Kidney glomerular epithelial cell (primary cell): ENCODE data around the gene ZNF665.
"Not testable (repeated sequence)": the region's sequence is repeated elsewhere in the genome, so short reads cannot be mapped to it uniquely, and the experiment has no call there.

Source experiments
- DNase-seq: peaks from one replicate; lab custom pipeline; 2025; lab: John Stamatoyannopoulos, UW

Gene ZNF665

GRCh38 chr19:53157626-53158025, 35.5 kb downstream of the ZNF665 start:
- no peak for DNase-seq

DNA sequence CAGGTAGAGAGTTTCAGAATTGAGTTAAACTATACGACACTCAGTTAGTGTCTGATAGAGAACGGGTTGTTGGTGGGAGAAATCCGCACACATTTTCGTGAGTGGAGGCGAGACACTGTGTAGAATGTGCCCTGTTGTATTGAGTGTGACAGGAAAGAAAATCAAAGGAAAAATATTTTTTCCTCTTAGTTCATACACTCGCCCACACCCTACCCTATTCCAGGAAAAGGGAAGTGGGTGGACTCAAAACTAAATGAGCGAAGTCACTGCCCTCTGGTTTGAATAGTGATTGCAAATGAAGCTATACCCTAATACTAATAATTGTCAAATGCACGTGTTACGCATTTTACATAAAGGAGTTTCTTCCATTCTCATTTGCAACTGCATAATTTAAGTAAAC, 36.3 kb downstream of the ZNF665 start:
- no peak for DNase-seq

DNA sequence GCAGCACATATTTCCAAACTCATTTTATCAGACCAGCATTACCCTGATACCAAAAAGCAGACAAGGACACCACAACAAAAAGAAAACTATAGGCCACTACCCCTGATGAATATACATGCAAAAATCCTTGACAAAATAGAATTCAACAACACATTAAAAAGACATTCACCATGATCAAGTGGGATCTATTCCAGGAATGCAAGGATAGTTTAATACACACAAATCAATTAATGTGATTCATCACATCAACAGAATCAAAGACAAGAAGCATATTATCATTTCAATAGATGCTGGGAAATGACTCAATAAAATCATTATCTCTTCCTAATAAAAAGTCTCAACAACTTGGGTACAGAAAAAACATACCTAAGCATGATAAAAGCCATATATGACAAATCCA, 45.5 kb downstream of the ZNF665 start:
- DNase-seq, result no peak

- DNase-seq, result no peak
Observed at GRCh38 chr19:53140351-53140750, 52.8 kb downstream of the ZNF665 start.

DNA sequence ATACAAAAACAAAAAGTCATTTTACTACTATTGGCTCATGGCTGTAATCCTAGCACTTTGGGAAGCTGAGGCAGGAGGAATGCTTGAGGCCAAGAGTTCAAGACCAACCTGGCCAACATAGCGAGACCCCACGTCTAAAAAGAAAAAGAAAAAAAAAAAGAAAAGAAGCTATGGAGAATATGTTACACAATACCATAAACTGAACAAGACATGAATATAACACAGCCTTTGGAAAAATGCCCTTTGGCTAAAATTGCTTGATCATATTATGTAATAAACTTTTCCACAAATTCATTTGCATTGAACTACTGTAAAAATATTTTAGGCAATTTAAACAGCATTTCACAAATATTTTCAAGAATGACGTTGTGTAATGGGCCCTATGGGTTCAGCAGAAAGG, 56.7 kb downstream of the ZNF665 start:
- no peak for DNase-seq

DNA sequence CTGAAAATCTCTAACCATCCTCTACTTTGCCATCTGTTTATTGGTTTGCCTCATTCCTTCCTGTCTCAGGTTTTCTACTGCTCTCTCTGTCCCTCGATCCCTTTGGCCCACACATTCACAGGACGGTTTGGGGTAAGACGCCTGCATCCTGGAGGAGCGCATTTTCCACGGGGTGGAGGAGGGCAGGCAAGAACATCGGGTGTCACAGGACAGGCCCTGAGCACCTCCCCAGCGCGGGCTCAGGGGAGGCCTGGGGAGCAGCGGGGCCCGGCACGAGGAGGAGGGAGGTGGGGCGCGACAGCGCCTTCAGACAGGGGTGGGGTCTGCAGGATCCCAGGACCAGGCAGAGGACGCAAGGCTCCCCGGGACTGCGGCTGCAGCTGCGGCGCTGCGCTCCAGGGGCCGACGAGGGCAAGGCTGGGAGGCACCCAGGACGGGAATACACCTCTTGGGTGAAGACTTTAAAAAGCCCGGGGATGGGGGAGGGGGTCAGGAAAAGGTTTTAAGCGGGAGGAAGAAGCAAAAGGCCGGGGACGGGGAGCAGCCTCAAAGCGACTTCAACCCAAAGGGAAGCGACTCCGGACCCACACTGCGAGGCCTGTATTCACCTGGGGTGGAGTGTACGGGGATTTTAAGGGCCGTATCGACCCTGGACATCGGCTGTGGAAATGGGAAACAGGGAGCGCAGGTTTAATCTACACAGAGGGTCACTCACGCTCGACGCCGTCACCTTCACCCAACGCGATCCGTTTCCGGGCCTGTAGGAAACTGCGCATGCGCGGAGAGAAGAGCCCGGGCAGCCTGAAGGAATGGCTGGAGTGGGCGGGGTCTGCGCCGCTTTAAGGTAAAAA, 60.8 kb downstream of the ZNF665 start, which contains the start of gene ZNF415:
Gene ZNF415 (minus strand): TSS at position 770 of the 851 bp plus-strand sequence. CDS start 10,234 bp downstream, outside the sequence.
- DNase-seq, result peak; percentile 38

DNA sequence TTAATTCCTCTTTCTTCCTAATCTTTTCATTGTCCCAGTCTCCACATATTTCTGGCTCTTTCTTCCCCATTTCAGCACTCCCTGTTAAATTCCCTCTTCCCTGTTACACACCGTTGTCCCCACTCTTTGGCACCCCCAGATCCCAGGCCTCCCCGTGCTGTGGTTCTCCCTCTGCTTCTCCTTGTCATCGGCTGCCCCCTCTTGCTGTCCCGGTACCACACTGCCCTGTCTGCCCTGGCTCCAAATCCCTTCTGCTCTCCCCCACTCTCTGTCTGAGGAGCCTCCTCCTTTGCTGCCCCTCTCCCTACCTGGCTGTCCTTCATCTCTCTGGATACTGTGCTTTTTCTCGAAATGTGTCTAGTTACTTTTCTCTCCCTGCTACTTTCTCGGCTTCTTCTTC, 61.4 kb downstream of the ZNF665 start:
- no peak for DNase-seq

DNA sequence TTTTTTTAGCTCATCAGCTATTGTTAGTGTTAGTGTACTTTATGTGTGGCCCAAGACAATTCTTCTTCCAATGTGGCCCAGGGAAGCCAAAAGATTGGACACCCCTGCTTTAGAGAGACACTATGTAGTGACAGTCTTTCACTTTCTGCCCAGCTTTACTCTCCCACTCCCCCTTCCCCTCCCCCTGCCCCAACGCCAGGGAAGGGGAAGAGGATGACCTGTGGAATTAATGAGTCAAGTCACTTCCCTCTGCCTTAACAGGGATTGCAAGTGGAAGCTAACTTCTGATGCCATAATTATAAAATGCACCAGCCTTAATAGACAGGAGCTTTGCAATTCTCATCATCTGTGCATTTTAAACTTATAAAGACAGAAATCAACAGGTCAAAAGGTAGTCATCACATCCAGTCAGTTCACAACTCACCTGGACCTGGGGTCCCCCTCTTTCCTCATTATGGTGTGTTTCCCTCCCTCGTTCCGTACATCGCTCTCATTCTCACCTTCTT, 62.0 kb downstream of the ZNF665 start:
- DNase-seq, result no peak

GRCh38 chr19:53130506-53130905, 62.7 kb downstream of the ZNF665 start:
- DNase-seq, result no peak

DNA sequence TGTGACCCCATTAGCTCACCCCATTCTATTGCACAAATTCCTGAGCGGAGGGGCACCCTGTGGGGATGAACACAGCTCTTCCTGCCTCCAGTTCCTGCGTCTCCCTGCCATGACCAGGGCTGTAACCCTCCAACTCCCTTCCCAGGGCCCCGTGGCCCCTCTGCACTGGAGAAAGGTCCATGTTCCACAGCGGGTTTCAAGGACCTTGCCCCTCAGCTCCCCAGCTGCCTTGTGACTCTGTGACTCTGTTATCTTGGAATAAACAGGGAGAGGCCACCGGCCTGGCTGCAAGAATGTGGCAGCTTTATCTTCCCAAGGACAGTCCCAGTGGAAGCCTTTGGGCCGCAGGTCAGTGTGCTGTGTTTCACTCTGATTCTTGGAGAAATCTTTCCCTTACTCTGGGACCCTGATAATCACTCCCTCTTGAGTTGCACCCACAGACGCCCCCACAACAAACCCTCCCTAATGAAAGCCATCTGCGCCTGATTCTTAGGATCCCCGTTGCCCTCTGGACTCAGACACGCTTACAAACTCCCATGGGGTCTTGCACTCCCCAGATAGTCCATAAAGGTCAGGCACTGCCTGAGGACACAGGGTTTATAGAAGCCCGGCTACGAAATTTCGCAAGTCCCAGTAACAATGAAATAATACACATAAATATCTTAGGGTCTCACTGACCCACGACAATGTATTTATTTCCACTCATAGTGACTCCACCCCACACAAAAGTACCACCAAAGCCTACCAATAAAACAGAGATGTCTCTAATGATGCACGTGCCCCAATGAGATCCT, 66.2 kb downstream of the ZNF665 start:
- DNase-seq, result not testable (repeated sequence)

DNA sequence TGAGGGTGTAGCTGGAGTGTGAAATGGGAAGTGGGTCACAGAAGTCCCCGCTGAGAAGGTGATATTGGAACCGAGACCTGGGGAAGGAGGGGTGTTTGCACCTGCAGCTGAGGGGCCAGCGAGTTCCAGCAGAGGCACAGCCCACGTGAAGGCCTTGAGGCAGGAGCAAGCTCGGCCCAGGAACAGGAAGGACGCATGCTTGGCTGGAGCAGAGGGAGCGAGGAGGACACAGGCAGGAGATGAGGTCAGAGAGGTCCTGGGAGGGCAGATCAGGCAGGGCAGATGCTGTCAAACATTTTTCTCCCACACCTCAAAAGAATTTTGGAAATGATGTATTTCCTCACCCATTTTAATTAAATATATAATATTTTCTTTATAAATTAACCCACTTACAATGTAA, 69.8 kb downstream of the ZNF665 start:
- DNase-seq, result no peak
